Fibroblast of skin of right biceps (primary cell): ENCODE measurements around the gene DGKD.

ENCODE experiments used
- DNase-seq: peaks from one replicate; pipeline ENCODE4 v3.0.0-alpha.2; 2013

The DGKD gene

DNA sequence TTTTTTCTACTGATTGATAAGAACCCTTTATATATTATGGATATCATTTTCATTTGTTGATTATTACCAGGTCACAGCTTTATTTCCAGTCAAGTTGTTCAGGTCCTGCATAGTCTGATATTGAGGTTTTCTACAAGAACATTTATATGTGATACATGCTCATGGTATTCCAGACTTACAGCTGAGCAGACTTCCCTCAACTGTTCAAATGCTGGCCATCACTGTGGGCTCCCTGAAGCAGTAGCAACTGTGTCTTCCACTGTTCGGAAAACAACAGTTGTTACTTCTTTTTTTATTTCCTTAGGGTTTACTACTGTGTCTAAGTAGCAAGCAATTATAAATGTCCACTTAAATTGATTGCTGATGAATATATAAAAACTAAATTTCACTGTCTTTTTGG lies 79.5 kb downstream of the DGKD start:
- DNase-seq: no peak

DNA sequence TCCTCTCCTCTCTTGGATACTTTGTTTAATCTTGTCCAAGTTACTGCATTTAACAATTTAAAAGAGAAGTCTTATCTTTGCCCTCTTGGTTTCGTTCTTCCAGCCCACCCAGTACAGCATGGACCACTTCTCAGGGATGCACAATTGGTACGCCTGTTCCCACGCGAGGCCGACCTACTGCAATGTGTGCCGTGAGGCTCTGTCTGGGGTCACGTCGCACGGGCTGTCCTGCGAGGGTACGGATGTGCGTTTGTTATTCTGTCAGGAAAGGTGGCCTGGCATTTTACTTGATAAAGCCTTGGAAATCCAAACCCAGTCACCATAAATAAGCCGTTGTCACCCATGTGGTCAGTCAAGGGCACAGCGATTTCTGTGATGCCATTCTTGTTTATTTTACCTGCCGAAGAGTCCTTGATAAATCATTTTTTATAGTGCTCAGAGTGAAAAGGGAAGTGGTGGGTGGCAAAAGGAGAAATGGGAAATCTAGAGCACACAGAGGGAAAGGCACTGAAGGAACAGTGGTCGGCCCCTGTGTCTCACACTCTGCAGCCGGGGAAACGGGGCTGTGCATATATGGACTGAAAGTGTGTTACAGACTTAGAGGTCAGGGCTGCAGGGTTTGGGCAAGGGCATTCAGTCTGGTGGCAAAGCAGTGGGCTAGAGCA lies 80.5 kb downstream of the DGKD start:
- DNase-seq: no peak

DNA sequence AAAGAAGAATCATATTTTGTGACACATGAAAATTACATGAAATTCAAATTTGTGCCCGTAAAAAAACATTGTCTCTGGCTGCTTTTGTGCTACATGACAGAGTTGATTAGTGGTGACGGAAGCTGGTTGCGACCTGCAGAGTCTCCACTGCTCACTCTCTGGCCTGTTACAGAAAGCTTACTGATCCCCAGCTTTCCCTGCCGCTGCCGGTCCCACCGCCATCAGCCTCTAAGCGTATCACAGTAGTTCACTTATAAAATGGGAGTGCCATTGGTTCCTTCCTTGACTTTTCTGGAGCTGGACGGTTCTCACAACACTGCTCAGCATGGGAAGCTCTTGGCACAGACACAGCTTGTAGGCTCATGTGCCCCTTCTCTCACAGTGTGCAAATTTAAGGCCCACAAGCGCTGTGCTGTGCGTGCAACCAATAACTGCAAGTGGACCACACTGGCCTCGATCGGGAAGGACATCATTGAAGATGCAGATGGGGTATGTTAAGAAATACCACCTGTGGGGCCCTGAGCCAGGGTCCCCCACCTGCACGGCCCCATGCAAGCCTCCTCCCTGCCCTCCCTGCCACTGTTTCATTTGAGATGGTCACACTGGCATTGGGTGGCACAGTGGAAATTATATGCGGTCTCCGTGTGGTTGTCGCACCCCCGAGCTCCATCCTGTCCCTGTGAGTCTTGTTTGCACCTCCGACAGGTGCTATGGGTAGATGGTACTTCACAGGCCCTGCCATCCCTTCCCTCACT lies 81.3 kb downstream of the DGKD start:
- no peak for DNase-seq

DNA sequence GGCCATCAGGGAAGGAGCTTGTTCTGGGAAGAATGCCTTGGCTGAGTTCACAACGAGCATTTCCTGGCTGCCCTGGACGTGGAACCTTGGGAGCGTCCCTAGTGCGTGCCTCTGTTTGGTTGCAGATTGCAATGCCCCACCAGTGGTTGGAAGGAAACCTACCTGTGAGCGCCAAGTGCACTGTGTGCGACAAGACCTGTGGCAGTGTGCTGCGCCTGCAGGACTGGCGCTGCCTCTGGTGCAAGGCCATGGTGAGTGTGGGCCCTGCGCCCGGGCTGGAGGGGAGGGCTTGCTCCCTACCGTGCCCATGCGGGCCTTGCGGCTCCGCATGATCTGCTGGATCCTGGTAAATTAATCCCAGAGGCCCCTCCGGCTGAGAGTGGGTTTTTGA lies 81.9 kb downstream of the DGKD start:
- no peak for DNase-seq

DNA sequence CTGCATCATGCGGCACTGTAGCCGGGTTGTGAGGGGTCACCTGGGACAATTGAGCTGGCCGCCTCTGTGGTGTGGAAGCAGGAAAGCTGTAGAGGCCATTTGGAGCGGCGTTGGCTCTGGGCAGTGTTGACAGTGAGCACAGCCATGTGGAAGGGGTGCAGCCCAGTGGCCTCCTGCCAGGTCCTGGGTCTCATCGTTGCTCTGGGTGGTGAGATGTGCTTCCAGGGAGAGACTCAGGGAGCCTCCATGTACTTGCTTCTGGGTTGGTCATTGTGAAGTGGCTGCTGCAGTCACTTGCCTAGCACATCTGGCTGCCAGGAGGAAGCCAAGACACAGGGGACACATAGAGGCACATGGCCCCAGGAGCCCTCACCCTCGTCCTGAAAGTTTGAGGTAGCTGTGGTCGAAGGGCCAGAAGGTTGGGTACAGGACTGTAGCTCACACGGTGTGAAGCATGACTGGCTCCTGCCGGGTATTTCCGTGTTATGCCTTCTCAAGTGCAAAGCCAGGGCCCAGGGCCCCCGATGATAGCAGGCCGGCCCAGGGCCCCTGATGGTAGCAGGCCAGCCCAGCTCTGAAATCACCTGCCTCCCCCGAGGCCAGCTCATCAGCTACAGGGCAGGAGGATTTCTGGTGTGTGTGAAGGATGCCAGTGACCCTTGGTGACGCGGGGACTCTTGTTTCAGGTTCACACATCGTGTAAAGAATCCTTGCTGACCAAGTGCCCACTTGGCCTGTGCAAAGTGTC lies 82.6 kb downstream of the DGKD start:
- DNase-seq: no peak

DNA sequence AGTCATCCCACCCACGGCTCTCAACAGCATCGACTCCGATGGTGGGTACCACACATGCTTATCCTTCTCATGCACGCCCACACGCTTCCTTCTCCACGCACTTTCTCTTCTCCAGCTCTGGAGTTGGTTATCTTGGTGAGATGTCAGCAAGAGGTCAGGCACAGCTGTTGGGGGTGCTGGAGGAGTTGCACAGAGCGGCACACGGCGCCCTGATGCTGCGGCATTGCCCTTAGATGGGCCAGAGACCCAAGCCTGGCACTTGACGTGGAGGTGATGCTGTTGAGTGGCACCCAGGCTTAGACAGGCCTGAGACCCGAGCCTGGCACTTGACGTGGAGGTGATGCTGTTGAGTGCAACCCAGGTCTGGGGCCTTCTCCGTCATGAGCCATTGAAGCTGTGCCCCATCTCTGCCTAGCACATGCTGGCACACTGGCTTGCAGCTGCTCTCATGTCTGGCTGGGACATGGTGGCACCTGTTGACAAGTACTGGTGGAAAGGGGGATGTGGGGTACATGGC lies 83.2 kb downstream of the DGKD start:
- DNase-seq: no peak

DNA sequence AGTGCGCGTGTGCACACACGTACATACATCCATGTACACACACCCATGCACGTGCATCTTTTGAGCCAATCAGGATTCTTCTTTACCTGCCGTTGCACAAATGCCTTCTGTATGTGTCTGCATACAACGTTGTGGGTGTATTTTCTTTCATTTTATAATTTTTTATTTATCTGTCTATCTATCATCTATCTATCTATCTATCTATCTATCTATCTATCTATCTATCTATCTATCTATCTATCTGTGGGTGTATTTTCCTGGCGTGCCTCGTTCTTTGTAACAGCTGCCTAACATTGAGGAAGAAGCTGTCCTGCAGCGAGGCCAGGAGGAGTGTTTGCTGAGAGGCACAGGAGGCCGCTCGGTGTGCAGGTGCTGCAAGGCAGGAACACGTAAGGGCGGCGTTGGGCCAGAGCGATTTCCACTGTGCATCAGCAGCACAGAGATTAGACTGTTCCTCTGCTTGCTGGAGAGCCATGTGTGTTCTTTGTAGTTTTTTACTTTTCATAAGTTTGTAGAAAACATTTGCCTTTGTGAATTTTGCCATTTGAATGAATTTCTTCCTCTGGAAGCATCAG lies 84.4 kb downstream of the DGKD start:
- no peak for DNase-seq

DNA sequence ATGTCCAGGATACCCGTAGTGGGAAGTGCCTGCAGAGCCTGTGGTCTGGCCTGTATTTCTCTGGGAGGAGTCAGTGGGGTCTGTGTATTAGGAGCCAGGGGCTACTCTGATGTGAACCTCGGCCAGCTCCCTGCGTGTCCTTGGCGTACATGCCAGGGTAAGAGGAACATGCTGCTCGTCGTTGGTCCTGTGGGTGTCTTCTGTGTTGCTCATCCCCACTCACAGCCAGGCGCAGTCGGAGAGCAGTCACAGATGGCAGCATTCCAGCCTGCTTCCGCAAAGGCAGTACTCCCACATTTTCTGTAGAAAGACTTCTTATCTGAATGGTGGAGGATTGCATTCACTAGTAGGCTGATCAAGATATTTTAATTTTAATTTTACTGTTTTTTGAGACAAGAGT lies 84.9 kb downstream of the DGKD start:
- DNase-seq: no peak

DNA sequence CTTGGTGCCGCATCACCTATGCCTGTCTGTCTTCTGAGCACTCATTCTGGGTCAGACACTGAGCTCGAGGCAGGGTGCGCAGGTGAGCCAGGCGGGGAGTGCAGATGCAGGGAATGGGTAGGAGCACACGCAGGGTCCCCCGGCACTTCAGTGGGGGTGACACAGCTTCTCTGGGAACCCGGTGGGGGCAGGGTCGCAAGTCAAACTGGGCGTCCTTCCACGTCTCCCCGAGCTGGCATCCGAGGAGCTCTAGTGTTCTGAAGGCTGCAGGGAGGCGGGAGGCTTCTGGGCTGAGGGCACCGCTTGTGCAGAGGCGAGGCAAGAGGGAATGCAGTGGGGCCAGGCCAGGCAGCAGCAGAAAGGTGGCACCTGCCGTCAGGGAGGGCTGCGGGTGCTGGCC lies 86.0 kb downstream of the DGKD start:
- no peak for DNase-seq

DNA sequence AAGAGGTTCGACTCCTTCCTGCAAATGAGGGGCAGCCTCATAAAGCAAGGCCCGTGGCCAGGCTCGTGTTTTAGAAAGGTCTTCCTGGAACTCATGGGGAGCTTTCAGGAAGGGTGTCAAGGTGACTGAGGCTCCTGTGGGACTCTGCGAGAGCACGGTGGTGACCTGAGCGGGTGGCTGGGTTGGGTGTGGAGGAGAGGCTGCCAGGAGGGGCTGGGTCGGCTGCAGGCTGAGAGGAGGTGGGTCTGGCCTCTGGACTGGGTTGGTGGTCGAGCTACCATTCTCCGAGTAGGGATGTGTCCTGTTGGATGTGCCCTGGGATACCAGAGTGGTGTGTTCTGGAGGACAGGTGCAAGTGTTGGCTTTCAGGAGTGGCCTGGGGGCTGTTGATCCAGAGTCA lies 86.4 kb downstream of the DGKD start:
- DNase-seq: no peak

DNA sequence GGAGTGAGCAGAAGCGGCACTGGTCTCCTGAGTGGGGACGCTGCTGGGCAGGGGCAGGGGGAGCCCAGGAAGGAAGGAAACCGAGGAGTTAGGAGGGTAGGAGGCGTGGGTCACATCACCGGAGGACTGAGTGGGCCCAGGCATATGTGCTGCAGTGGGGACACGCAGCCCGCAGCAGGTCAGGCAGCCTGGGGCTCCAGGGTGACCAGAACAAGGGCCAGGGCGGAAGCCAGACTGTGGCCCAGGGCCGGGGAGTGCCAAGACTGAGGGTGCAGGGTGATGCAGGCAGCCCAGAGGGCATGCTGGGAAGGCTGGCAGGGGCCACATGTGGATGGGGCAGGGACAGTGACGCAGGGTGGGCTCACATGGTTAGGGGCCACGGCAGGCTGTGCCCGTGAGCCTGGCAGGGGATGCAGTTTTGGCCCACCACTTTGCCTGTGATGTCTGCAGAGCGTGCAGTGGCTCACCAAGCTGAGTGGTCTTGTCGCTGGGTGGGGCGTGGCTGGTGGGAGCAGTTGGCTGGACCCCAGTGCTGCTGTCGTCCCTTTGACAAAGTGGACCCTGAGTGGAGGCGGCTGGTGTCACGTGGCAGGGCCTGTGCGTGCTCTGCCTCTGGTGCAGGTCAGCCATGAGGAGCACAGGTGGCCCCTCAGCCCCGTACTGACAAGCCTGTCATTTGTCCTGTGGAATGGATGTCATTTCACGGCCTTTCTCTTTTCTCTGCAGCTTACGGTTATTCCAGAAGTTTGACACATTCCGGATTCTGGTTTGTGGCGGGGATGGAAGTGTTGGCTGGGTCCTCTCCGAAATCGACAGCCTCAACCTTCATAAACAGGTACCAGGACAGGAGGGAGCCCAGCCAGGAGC lies 87.1 kb downstream of the DGKD start:
- DNase-seq: no peak

DNA sequence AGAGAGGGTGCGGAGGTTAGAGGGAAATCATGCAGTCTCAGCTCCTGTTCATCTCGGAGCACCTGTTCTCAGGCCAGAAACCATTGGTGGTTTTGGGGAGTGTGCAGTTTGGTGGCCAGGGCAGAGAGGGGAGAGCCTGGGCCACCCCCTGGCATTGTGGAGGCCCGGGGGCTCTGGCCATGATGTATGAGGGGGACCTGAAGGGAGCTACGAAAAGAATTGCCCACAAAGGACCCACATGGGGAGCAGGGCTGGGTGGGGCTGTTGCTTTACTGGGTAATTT lies 87.7 kb downstream of the DGKD start:
- no peak for DNase-seq

DNA sequence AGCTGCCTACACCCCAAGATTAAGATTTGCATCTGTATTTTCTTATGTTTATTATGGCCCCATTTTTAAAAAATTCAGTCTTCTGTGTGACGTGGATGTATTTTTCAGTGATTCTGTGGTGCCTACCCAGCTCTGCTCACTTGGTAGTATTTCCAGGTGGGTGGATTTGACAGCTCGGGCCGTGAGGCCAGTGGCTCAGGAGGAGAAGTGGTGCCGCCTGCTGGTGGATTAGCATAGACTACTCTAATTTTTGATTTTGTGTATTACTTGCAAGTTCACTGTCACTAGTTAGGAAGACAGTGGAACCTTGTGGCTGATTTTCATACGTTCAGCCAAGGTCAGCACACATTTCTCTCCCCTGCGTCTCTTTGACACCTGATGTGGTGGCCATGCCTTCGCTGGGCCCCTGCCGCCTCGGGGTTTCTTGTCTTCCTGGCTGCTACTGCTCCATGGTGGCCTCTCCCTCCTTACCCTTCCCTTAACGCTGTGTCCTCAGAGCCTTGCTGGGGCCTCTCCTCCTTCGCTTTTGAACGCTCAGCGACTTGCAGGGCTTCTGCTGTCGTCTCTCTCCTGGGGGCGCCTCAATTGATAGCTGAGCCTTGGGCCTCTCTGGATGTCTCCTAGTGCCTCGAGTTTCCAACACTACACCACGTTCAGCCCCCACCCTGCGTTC lies 89.4 kb downstream of the DGKD start:
- peak; percentile 64 for DNase-seq

DNA sequence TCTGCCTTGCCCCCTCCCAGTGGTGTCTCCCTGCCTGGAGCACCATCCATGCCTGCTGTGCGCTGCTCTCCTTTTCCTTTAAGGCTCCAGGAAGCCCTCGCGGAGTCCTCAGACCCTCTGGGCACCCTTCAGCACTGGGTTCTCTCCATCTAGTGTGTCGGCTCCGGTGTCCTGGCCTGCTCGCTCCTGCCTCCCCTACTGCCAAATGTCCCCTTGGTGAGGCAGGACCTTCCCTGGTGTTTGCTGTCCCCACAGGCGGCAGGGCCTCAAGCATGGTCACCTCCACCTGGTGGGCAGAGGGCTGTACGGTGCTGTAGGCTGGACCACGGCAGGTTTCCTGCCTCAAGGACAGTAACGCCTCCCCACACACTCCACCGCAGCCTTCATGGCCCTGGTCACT lies 90.2 kb downstream of the DGKD start:
- no peak for DNase-seq

DNA sequence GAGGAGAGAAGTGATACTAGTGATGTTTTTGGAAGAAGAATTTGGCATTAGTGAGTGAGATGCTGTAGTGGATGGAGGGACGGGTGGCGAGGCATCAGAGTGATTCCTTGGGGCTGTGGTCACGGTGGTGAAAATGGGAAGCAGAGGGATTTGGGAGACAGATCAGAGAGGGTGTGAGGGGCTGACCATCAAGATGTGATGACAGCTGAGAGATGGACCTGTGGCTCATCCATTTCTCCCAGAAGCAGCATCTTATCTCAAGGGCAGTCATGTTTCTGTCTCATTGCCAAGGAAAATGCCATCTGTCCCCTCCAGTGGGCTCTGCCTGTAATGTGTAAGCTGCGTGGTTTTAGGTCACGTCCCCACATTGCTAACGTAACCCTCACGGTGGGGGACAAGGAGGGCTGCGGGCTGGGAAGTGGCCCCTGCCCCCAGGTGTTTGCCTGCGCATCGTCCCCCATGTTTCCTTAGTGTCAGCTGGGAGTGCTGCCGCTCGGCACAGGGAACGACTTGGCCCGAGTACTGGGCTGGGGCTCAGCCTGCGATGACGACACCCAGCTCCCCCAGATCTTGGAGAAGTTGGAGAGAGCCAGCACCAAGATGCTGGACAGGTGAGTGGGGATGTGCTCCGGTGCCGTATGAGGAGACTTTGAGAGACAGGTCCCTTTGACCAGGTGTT lies 91.0 kb downstream of the DGKD start:
- DNase-seq: no peak

DNA sequence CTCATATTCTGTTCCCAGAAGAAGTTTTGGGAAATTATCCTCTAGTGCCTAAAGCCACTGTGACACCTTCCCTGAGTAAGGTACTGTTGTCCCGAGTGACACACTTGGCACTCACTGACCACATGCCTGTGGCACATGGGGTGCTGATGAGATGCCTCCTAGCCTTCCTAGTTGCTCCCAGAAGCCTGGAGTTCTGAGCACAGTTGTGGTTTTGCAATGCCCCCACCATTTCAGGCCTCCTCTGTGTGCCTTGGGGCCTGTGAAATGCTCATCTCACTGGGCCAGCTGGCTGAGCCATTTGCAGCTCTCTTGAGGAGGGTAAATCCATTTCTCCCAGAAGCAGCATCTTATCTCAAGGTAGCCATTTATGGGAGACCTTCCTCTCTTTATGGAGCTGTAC lies 91.8 kb downstream of the DGKD start:
- no peak for DNase-seq

DNA sequence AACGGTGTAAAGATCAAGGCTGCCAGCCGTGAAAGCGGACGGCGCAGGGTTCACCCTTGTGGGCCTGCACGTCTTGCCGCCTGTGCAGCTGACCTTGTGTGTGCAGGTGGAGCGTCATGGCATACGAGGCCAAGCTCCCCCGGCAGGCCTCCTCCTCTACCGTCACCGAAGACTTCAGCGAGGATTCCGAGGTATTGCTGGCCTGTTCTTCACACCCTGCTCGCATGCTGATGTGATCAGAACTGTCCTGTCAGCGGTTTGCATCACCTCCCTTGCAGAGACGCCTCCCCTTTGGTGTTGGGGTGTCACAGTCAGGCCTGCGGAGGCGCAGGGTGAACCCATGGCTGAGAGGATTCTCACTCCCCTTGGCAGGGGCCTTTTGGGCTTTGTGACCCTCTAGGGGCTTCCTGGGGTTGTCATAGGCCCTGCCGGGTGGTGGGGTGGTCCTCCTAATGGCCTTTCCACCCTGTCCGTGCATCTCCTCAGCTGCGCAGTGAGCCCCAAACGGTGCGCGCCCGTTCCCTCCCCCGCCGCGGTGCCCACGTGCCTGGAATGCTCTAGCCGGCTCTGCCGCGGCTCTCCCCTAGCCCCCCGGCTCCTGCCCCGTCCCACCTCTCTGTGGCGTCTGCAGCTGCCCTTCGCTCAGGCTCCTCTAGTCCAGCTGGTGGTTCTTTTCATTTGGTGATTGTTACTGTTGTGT lies 92.5 kb downstream of the DGKD start:
- DNase-seq: no peak

DNA sequence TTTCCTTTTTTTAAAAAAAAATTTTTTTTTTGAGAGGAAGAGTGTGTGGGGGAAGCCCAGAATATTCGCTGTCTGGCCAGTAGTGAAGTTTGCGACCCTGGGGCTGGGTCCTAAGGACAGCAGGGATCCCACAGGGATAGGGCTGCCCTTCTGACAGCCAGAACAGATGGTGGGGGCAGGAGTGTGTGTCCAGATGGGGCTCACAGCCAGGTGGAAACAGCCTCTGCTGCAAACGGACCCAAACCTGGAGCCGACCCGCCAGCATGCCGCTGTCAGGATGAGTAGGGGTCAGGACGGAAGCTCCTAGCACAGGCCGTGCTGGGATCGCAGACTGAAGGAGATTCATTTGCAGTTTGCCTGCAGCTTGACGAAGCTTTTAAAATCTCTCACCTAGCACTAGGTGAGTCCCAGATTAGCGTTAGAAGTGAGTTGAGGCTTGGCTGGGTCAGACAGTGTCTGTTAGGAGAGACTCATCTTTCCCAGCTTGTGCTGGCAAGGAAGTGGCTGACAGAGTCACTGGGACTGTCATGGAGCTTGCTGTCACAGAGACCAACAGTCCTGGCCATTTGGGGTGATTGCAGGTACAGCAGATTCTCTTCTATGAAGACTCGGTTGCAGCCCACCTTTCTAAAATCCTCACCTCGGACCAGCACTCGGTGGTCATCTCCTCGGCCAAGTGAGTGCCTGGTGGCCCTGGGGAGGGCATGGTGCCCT lies 93.4 kb downstream of the DGKD start:
- no peak for DNase-seq

DNA sequence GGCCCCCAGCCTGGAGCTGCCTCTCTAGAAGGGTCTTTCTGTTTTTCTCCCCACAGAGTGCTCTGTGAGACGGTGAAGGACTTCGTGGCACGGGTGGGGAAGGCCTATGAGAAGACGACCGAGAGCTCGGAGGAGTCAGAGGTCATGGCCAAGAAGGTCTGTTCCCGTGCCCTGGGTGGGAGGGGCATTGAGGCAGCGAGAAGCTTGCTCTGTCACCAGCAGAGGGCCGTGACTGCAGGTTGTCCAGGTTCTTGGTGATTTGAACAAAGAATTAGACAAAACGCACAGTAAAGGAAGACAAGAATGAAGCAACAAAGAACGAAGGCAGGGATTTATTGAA lies 93.9 kb downstream of the DGKD start:
- no peak for DNase-seq

DNA sequence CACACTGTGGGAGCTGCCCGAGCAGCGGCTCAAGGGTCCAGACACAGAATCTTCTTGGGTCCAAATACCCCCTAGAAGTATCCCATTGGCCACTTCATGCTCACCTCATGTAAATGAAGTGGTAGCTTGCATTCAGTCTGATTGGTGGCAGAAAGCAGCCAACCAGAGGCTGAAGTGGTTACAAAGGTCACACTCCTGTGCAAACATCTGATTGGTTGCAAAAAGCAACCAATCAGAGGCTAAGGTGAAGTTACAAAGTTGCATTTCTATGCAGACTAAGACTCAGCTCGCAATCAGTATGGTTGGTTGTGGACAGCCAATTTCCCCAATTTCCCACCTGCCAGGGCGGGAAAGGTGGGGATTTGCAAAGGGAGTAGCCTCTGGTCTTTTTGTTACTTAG lies 94.3 kb downstream of the DGKD start:
- DNase-seq: no peak
